Spleen (tissue), 11 donors: Measurements from ENCODE around the gene INO80D. TPM values are rescaled to one million over a fixed set of nuclear protein-coding genes. Genes with fewer than 3 reads are reported as not detected.

Source experiments
- DNase-seq: peaks from one replicate; pipeline ENCODE4 v3.0.0-alpha.2; 2020
- H3K27ac ChIP-seq, 8 donors: fragments of 200-600 bp; sonication (generic) in 7 of 8; 1 replicate in 4 of 8; 2 replicates in 4 of 8; pipeline versions ENCODE4 v1.5.0 to v1.8.0; 2016 to 2021; ENCODE audit warnings: inconsistent platforms in 4 of 8, mild to moderate bottlenecking in 4 of 8, moderate library complexity in 1 of 8
- H3K27me3 ChIP-seq, 7 donors: fragments of 200-600 bp; sonication (generic) in 6 of 7; replicated peaks in 1 of 7; 1 replicate in 4 of 7; 2 replicates in 3 of 7; pipeline versions ENCODE4 v1.5.0 to v1.8.0; 2016 to 2021; ENCODE audit warnings: inconsistent platforms in 3 of 7, mild to moderate bottlenecking in 1 of 7
- H3K36me3 ChIP-seq, 6 donors: fragments of 200-600 bp; sonication (generic) in 5 of 6; 1 replicate in 4 of 6; 2 replicates in 2 of 6; pipeline versions ENCODE4 v1.5.0 to v1.8.0; 2016 to 2021; ENCODE audit warnings: inconsistent platforms in 2 of 6
- H3K4me1 ChIP-seq, 6 donors: fragments of 200-600 bp; sonication (generic) in 5 of 6; 1 replicate in 3 of 6; 2 replicates in 3 of 6; pipeline versions ENCODE4 v1.5.0 to v1.8.0; 2016 to 2021; ENCODE audit warnings: inconsistent platforms in 3 of 6
- H3K4me3 ChIP-seq, 8 donors: fragments of 200-600 bp; sonication (generic) in 7 of 8; 1 replicate in 4 of 8; 2 replicates in 4 of 8; pipeline versions ENCODE4 v1.5.0 to v1.8.0; 2016 to 2021; ENCODE audit warnings: inconsistent platforms in 4 of 8, mild to moderate bottlenecking in 4 of 8, moderate library complexity in 2 of 8
- H3K9me3 ChIP-seq, 8 donors: fragments of 200-600 bp; sonication (generic) in 7 of 8; 1 replicate in 4 of 8; 2 replicates in 4 of 8; pipeline versions ENCODE4 v1.5.0 to v1.8.0; 2016 to 2021; ENCODE audit warnings: inconsistent platforms in 4 of 8
- CTCF ChIP-seq, 11 experiments: fragments of 200-600 bp in 7 of 11; fragments of 450-650 bp in 4 of 11; sonication (generic) in 4 of 11; IDR thresholded peaks in 8 of 11; conservative IDR thresholded peaks in 3 of 11; 1 replicate in 7 of 11; 2 replicates in 4 of 11; pipeline versions ENCODE4 v1.4.0 to v1.8.0; 2016 to 2021; ENCODE audit warnings: antibody characterized with exemption in 11 of 11, inconsistent platforms in 4 of 11, mild to moderate bottlenecking in 1 of 11
- POLR2A ChIP-seq, 3 donors: fragments of 450-650 bp; IDR thresholded peaks; one replicate each; pipeline ENCODE4 v1.5.1; 2017; ENCODE audit warnings: antibody characterized with exemption in 3 of 3, mild to moderate bottlenecking in 1 of 3
- POLR2AphosphoS5 ChIP-seq, 3 donors: sonication (generic); formaldehyde crosslinking; IDR thresholded peaks; one replicate each; pipeline ENCODE4 v1.5.1; 2017; ENCODE audit warnings: antibody characterized with exemption in 3 of 3
- WGBS, 5 donors: extraction: QIAGEN DNeasy Blood & Tissue Kit in 3 of 5; methylation state at CpG; one replicate each; pipeline versions ENCODE4 v1.1.5 to v1.1.7; 2013 to 2018; 5-methylcytosine and 5-hydroxymethylcytosine counted together
- intact Hi-C: fragments of 100-400 bp; cut with DNase I; formaldehyde crosslinking; loops from one replicate; pipeline ENCODE4 v1.15.0; 2023; ENCODE audit warnings: low total_unique reads
- polyA plus RNA-seq, 3 donors: library from polyadenylated mRNA; stranded (reverse); fragments of 200-250 nt; gene quantifications; one replicate each; pipeline ENCODE4 v1.2.1, GENCODE V29; 2013
- total RNA-seq, 7 donors: library from RNA; depleted of rRNA in 3 of 7; stranded (reverse); fragments of >200 nt in 3 of 7; fragmentation: NEBNext Ultra II Directional in 4 of 7; extraction: Animal tissue kit (Norgen Biotek cat#: 25700) in 4 of 7; gene quantifications; one replicate each; pipeline versions ENCODE4 v1.1.0 to v1.2.1, GENCODE V29; 2016 to 2021
- donor health status: healthy with polysubstance abuse.
- donor health status: DM: no; HTN: no; CAD: no; lungs with moderate emphysema.
- donor health status: DM: no; HTN: no; CAD: no.
- donor health status: Bipolar disorder and iron deficiency.
- donor health status: healthy.
- donor health status: DM: no; HTN: no; CAD: no.
- donor health status: DM: yes; HTN: yes; CAD: no.

The INO80D gene
- total and polyA plus RNA-seq, 10 donors: 1.6 to 39.8 (median 29.1) TPM

DNA sequence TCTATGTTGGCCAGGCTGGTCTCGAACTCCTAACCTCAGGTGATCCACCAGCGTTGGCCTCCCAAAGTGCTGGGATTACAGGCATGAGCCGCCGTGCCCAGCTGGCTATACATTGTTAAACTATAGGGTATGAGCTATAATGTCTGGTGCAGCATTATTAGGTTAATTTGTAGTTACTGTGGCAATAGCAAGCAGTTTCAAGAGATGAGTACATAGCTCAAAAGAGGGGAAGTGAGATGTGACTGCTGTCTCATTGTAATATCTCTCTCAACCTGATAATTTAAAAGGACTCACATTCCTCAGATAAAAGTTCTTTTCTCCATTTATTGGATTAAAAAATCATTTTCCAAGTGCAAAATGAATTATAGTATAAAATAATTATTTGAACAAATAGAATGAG, 116.4 kb downstream of the INO80D start:
- WGBS, 5 donors: 87 to 94% (median 89%) methylated on average over 4 of the region's 4 CpGs
- Histone ChIP-seq H3K4me3 (no peak overlapping the region), H3K27me3 (peaks cover 0 to 23% (median 0%) of the 10 kb centered on the region in 7 donors), H3K36me3 (no peaks in the 10 kb centered on the region), H3K27ac (no peak overlapping the region), H3K4me1 (peaks cover 0 to 10% (median 0%) of the 10 kb centered on the region in 6 donors), H3K9me3 (no peaks in the 10 kb centered on the region)
- TF ChIP-seq CTCF (IDR thresholded peaks at IDR 0.05 in 8 of 11, conservative IDR thresholded peaks at IDR 0.05 in 3 of 11) (no peak), POLR2AphosphoS5 (IDR thresholded peaks at IDR 0.05) (no peak), POLR2A (IDR thresholded peaks at IDR 0.05) (no peak)
- intact Hi-C loops: no loop called here
- no peak for DNase-seq

GRCh38 chr2:205967391-205968075, 118.4 kb downstream of the INO80D start:
- Histone ChIP-seq H3K9me3 (no peaks in the 10 kb centered on the region), H3K27ac (no peak overlapping the region), H3K4me3 (no peak overlapping the region), H3K36me3 (no peaks in the 10 kb centered on the region), H3K4me1 (peaks cover 0 to 10% (median 0%) of the 10 kb centered on the region in 6 donors), H3K27me3 (peaks cover 0 to 14% (median 0%) of the 10 kb centered on the region in 7 donors)
- TF ChIP-seq POLR2A (IDR thresholded peaks at IDR 0.05): no peak
- no peak for TF ChIP-seq CTCF (IDR thresholded peaks at IDR 0.05 in 8 of 11, conservative IDR thresholded peaks at IDR 0.05 in 3 of 11)
- no peak for TF ChIP-seq POLR2AphosphoS5 (IDR thresholded peaks at IDR 0.05)
- WGBS, 5 donors: 56 to 75% (median 58%) methylated on average over 7 of the region's 7 CpGs
- intact Hi-C loops: no loop called here
- DNase-seq: no peak

DNA sequence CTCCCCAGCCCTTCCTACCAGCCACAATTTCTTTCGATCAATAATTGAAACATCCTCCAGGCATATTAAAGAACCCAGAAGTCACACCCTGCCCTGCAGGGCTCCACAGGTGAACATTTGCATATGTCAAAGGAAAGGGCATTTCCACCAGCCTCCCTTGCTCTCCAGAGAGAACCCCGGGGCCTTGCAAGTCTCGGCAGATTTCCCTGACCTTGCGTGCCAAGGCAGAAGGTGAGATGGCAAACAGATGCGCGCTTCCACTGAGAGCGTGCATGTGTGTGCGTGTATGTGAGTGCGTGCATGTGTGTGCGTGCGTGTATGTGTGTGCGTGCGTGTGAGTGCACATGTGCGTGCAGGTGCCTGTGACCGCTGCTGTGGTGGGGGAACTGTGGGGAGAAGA, 120.3 kb downstream of the INO80D start:
- Histone ChIP-seq H3K4me3 (no peak overlapping the region), H3K4me1 (peaks cover 0 to 10% (median 0%) of the 10 kb centered on the region in 6 donors), H3K9me3 (no peaks in the 10 kb centered on the region), H3K27me3 (peaks cover 0 to 8% (median 0%) of the 10 kb centered on the region in 7 donors), H3K36me3 (no peaks in the 10 kb centered on the region), H3K27ac (no peak overlapping the region)
- 94 to 97% (median 95%) methylated on average over 15 of the region's 15 CpGs for WGBS, 5 donors
- no peak for TF ChIP-seq POLR2A (IDR thresholded peaks at IDR 0.05)
- DNase-seq: no peak
- intact Hi-C loops: no loop called here

DNA sequence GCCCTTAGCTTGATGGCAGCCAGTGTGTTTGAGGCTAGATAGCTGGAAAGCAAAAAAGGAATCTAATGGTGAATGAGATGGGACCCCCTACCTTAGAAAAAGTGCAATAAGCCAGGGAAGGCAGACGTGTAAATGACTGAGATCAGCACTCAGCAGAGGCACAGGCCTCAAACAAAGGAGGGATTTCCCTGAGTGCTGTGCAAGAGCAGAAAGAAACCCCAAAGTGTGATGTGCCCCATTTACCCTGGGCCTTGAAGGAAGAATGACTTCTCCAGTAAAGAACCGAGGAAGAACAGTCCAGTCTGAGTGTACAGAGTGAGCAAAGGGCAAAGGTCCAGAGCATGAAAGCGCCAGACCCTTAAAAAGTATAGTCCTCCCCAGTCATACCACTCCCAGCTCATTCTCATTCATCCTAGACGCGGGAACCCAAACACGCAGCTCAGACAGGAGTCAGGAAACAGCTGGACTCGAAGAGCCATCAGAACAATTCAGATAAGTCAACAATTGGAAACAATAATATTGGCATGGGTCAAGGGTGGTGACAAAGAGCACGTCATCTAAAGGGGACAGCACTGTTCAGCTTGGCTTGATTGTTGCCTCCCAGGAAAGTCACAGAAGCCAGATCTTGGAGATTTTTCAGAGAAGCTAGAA, 121.7 kb downstream of the INO80D start:
- Histone ChIP-seq H3K27me3 (peaks cover 0 to 8% (median 0%) of the 10 kb centered on the region in 7 donors), H3K4me1 (peaks cover 0 to 10% (median 0%) of the 10 kb centered on the region in 6 donors), H3K4me3 (no peak overlapping the region), H3K36me3 (no peaks in the 10 kb centered on the region), H3K9me3 (no peaks in the 10 kb centered on the region), H3K27ac (no peak overlapping the region)
- intact Hi-C loops: no loop called here
- no peak for DNase-seq
- no peak for TF ChIP-seq CTCF (IDR thresholded peaks at IDR 0.05 in 8 of 11, conservative IDR thresholded peaks at IDR 0.05 in 3 of 11)
- TF ChIP-seq POLR2AphosphoS5 (IDR thresholded peaks at IDR 0.05): peak in 1 of 3 donors; percentile 44
- 40 to 73% (median 52%) methylated on average over 8 of the region's 8 CpGs for WGBS, 5 donors
